ENCODE measurements around the gene C1orf122.

C1orf122 gene

DNA sequence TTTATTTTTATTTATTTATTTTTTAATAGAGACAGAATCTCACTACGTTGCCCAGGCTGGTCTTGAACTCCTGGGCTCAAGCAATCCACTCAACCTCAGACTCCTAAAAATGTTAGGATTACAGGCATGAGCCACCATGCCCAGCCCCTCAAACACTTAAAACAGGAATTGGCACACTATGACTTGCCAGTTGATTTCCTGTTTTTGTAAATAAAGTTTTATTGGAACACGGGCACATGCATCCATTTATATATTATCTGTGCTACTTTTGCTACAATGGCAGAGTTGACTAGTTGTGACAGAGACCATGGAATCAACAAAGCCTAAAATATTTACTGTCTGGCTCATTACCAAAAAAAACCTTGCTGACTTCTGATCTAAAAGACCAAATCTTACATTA, 16.4 kb downstream of the C1orf122 start:
- no peak for DNase-seq (ENCODE audit: extremely low spot score)
- TF ChIP-seq, protein P1, sequence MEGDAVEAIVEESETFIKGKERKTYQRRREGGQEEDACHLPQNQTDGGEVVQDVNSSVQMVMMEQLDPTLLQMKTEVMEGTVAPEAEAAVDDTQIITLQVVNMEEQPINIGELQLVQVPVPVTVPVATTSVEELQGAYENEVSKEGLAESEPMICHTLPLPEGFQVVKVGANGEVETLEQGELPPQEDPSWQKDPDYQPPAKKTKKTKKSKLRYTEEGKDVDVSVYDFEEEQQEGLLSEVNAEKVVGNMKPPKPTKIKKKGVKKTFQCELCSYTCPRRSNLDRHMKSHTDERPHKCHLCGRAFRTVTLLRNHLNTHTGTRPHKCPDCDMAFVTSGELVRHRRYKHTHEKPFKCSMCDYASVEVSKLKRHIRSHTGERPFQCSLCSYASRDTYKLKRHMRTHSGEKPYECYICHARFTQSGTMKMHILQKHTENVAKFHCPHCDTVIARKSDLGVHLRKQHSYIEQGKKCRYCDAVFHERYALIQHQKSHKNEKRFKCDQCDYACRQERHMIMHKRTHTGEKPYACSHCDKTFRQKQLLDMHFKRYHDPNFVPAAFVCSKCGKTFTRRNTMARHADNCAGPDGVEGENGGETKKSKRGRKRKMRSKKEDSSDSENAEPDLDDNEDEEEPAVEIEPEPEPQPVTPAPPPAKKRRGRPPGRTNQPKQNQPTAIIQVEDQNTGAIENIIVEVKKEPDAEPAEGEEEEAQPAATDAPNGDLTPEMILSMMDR (IDR thresholded peaks at IDR 0.05; ENCODE audit: control extremely low read depth, extremely low read depth, low read depth, missing control alignments), result no peak
- ChIA-PET CTCF (interaction anchor here (7.5 kb wide), 1 partner anchor 35 kb away, joined by 46 read pairs; the partner anchor contains the start of gene MTF1), POLR2A (no interaction called here)

DNA sequence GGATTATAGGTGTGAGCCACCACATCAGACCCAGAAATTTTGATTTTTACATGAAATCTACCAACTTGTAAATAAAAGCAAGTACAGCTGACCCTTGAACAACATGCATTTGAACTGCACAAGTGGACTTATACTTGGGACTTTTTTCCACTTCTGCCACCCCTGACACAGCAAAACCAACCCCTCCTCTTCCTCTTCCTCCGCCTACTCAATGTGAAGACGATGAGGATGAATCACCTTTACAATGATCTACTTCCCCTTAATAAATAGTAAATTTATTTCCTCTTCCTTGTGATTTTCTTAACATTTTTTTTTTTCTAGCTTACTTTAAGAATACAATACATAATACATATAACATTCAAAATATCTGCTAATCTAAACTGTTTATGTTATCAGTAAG, 17.9 kb downstream of the C1orf122 start:
- CTCF ChIA-PET, result interaction anchor here (1.3 to 1.6 kb wide), 2 partner anchors 11 to 26 kb away, joined by 3 to 4 read pairs; no protein-coding TSS in a partner anchor
- TF ChIP-seq, protein P1 (IDR thresholded peaks at IDR 0.05; ENCODE audit: control extremely low read depth, extremely low read depth, low read depth, missing control alignments), result no peak
- no peak for DNase-seq (ENCODE audit: extremely low spot score)
- POLR2A ChIA-PET, result no interaction called here

DNA sequence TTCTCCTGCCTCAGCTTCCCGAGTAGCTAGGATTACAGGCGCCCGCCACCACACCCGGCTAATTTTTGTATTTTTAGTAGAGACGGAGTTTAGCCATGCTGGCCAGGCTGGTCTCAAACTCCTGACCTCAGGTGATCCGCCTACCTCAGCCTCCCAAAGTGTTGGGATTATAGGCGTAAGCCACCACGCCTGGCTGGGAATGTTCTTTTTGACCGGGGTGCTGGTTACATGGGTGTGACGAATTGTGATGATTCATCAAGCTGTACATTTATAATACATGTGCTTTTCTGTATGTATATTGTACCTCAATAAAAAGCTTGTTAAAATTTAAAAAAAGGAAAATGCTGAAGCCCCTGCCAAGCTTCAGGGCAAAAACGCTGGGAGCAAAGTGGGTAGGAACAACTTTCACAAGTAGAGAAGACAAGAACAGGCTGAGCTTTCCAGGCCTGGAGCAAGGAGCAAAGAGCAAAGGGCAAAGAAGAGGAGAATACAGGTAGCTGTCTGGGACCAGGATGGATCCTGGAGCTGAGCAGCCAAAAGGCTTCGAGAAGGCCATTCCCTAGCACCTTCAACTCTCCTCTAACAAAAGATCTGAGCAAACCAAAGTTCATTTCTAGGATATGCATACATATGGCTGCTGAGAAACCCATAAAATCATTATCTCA, 21.0 kb downstream of the C1orf122 start:
- CTCF ChIA-PET, result interaction anchor here (0.7 to 3.5 kb wide), 4 partner anchors 10 to 31 kb away, joined by 3 to 14 read pairs (median 4); partner anchors contain the start of genes C1orf122, MTF1 and YRDC
- TF ChIP-seq, protein P1 (IDR thresholded peaks at IDR 0.05; ENCODE audit: control extremely low read depth, extremely low read depth, low read depth, missing control alignments), result no peak
- no peak for DNase-seq (ENCODE audit: extremely low spot score)
- POLR2A ChIA-PET, result no interaction called here

DNA sequence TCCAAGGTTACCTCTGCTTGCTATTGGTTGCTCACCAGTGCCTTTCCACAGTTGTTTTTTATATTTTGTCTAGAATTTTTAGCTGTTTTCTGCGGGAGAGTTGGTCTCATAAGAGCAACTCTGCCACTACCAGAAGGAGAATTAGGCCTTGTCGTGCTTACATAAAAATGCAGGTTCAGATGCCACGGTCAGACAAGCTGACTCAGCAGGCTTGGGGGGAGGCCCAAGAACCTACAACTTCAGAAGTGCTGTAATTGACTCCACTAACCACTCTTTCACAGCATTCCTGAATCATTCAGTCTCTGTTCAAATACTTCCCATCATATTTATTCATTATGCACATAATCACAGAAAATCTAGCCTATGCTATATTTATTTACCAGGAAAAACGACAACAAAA, 23.5 kb downstream of the C1orf122 start:
- TF ChIP-seq, protein P1 (IDR thresholded peaks at IDR 0.05; ENCODE audit: control extremely low read depth, extremely low read depth, low read depth, missing control alignments), result no peak
- no peak for DNase-seq (ENCODE audit: extremely low spot score)
- CTCF ChIA-PET, result interaction anchor here (1.2 to 1.9 kb wide), 2 partner anchors 15 to 29 kb away, joined by 3 to 5 read pairs; no protein-coding TSS in a partner anchor
- POLR2A ChIA-PET, result no interaction called here

DNA sequence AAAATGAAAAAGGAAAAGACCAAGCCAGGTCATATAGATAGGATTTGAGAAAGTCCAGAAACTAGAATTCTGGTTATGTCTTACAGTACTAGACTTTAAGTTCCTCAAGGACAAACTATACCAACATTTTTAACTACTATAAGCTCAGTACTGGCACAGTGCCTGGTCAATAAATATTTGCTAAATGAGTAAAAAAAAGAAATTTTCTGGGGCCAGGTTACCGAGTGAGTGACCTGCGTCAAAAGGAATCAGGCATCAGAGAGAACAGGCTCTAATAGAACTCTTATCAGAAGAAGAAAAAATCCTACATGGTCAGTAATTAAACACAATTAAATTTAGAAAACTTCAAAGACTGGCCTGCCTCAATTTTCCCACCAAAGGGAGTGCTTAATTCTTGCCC, 24.2 kb downstream of the C1orf122 start:
- DNase-seq (ENCODE audit: extremely low spot score), result no peak
- CTCF ChIA-PET, result interaction anchor here (1.2 kb wide), 1 partner anchor 28 kb away, joined by 3 read pairs; no protein-coding TSS in a partner anchor
- POLR2A ChIA-PET, result interaction anchor here (0.6 kb wide), 1 partner anchor 26 kb away, joined by 5 read pairs; no protein-coding TSS in a partner anchor
- TF ChIP-seq, protein P1 (IDR thresholded peaks at IDR 0.05; ENCODE audit: control extremely low read depth, extremely low read depth, low read depth, missing control alignments), result no peak

DNA sequence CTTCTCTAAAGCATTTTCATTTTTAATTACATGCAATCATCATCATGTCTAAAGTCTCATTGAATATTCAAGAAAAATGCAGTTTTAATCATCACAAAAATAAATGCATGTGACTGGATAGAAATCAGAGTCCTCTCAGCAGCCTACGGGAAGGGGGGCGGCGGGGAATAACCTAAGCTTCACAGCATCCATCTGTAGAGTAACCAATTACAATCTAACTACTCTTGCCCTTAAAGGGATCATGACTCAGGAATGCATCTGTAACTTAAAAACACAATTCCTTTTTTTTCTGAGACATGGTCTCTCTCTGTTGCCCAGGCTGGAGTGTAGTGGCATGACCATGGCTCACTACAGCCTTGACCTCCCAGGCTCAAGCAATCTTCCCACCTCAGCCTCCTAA, 29.2 kb downstream of the C1orf122 start:
- CTCF ChIA-PET, result interaction anchor here (1.0 to 3.2 kb wide), 6 partner anchors 8 to 25 kb away, joined by 3 to 14 read pairs (median 4); partner anchors contain the start of gene MTF1
- POLR2A ChIA-PET, result no interaction called here
- no peak for DNase-seq (ENCODE audit: extremely low spot score)
- TF ChIP-seq, protein P1 (IDR thresholded peaks at IDR 0.05; ENCODE audit: control extremely low read depth, extremely low read depth, low read depth, missing control alignments), result no peak
